H1 (cell line): Measurements from ENCODE around the gene LCMT1. TPM values are rescaled to one million over a fixed set of nuclear protein-coding genes. Genes with fewer than 3 reads are reported as not detected.

Experiments used
- MAX ChIP-seq: IDR thresholded peaks from 2 replicates; pipeline ENCODE4 v1.6.1; 2012; ENCODE audit warnings: inconsistent platforms
- RXRA ChIP-seq: IDR thresholded peaks from 2 replicates; pipeline ENCODE4 v1.6.1; 2011; ENCODE audit warnings: low read depth, mild to moderate bottlenecking, low read length, moderate library complexity; ENCODE audit not compliant: insufficient read depth
- TBP ChIP-seq: IDR thresholded peaks from 2 replicates; pipeline ENCODE4 v1.6.1; 2011; ENCODE audit warnings: low read depth, low read length, improper control_type of control experiment
- polyA plus RNA-seq, 7 experiments: library from polyadenylated mRNA; depleted of rRNA in 3 of 7; stranded (reverse) in 5 of 7; unstranded in 2 of 7; fragments of >200 nt in 5 of 7; fragments of 200-250 nt in 2 of 7; gene quantifications; 1 replicate in 5 of 7; 2 replicates in 1 of 7; 4 replicates in 1 of 7; pipeline versions ENCODE4 v1.2.1 to v1.2.3, GENCODE V29; 2011 to 2013; ENCODE audit warnings: missing spikeins in 2 of 7, mixed read lengths in 2 of 7
- total RNA-seq: library from RNA; stranded (reverse); fragmentation: NEBNext Ultra II Directional; extraction: Animal tissue kit (Norgen Biotek cat#: 25700); gene quantifications from 2 replicates; pipeline ENCODE4 v1.2.1, GENCODE V29; 2021

Gene LCMT1
- total and polyA plus RNA-seq, 2 of the 8 experiments (the other 6 are each of a cell fraction or from before 2014, with no cell fraction given): 61.0 to 80.8 TPM

- no peak for TF ChIP-seq MAX
- no peak for TF ChIP-seq RXRA
- no peak for TF ChIP-seq TBP
- TF ChIP-seq, all 59 proteins: peak for 0
These were observed 15.9 kb upstream of the LCMT1 start (continued) for GRCh38 chr16:25095636-25096035.
